AG09309 (cell line): ENCODE measurements around the gene RAB44.

Experiments used
- DNase-seq: peaks from one replicate; pipeline ENCODE4 v3.0.0-alpha.2; 2010; ENCODE audit warnings: low read depth
- H3K4me3 ChIP-seq: 2 replicates; pipeline ENCODE4 v1.5.1; 2011; ENCODE audit warnings: mild to moderate bottlenecking, low read depth, low read length, moderate library complexity; ENCODE audit not compliant: control insufficient read depth
- TF ChIP-seq, protein P1 (sequence below): IDR thresholded peaks from 2 replicates; pipeline ENCODE4 v1.5.1; 2011; ENCODE audit warnings: mild to moderate bottlenecking, low read depth, low read length, inconsistent platforms; ENCODE audit not compliant: insufficient read depth, control insufficient read depth; ENCODE audit errors: missing control alignments

The RAB44 gene

DNA sequence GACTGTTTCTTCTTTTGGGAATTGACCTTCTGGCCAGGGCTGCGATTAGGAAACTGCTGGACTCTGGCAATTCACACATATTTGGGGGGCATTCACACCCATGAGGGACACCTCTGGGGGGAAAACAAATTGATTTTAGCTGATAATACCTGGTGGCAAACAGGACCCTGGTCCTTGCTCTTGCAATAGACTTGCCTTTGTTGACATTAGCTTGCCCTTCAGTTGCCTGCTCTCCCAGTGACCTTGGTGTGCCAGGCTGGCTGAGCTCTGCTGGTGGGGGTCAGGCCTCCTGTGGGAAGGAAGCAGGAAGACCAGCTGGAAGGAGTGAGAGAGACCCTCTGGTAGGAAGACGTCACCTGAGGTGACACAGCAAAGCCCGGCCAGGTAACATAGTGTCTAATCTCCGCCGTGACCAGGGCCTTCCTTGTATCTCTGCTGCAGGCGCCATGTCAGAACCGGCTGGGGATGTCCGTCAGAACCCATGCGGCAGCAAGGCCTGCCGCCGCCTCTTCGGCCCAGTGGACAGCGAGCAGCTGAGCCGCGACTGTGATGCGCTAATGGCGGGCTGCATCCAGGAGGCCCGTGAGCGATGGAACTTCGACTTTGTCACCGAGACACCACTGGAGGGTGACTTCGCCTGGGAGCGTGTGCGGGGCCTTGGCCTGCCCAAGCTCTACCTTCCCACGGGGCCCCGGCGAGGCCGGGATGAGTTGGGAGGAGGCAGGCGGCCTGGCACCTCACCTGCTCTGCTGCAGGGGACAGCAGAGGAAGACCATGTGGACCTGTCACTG is 13.8 kb upstream of the RAB44 start:
- TF ChIP-seq, protein P1, sequence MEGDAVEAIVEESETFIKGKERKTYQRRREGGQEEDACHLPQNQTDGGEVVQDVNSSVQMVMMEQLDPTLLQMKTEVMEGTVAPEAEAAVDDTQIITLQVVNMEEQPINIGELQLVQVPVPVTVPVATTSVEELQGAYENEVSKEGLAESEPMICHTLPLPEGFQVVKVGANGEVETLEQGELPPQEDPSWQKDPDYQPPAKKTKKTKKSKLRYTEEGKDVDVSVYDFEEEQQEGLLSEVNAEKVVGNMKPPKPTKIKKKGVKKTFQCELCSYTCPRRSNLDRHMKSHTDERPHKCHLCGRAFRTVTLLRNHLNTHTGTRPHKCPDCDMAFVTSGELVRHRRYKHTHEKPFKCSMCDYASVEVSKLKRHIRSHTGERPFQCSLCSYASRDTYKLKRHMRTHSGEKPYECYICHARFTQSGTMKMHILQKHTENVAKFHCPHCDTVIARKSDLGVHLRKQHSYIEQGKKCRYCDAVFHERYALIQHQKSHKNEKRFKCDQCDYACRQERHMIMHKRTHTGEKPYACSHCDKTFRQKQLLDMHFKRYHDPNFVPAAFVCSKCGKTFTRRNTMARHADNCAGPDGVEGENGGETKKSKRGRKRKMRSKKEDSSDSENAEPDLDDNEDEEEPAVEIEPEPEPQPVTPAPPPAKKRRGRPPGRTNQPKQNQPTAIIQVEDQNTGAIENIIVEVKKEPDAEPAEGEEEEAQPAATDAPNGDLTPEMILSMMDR, result no peak
- no peak overlapping the region for H3K4me3 ChIP-seq
- DNase-seq, result no peak

DNA sequence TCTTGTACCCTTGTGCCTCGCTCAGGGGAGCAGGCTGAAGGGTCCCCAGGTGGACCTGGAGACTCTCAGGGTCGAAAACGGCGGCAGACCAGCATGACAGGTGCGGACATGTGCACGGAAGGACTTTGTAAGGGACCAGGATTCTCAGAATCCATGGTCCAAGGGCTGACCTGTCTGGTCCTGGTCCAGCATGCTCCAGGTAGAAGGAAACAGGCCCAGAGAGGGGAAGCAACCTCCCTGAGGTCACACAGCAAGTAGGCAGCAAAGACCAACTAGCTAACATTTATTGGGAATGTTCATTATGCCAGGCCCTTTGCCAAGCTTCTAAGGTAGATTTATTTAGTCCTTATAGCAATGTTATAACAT is 13.2 kb upstream of the RAB44 start:
- TF ChIP-seq, protein P1, result no peak
- no peak overlapping the region for H3K4me3 ChIP-seq
- no peak for DNase-seq

DNA sequence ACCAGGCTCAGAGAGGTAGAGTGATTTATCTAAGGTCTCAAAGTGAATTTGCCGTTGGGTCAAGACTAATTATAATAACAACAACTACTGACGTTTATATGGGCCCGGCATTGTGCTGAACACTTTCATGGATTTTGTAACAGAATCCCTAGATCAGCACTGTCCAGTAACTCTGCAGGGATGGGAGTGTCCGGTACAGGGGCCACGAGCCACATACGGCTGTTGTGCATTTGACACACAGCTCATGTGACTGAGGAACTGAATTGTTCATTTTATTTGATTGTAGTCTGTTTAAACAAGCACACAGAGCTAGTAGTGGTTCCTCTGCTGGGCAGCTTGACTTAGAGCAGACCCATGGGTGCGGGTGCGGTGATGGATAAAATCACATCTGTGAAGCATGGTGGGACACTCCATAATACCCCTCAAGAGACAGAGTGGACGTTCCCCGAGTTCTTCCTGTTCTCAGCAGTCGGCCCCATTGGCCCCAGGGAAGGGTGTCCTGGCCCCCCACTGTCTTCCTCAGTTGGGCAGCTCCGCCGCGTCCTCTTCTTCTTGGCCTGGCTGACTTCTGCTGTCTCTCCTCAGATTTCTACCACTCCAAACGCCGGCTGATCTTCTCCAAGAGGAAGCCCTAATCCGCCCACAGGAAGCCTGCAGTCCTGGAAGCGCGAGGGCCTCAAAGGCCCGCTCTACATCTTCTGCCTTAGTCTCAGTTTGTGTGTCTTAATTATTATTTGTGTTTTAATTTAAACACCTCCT is 12.3 kb upstream of the RAB44 start:
- no peak for DNase-seq
- no peak overlapping the region for H3K4me3 ChIP-seq
- TF ChIP-seq, protein P1, result no peak

DNA sequence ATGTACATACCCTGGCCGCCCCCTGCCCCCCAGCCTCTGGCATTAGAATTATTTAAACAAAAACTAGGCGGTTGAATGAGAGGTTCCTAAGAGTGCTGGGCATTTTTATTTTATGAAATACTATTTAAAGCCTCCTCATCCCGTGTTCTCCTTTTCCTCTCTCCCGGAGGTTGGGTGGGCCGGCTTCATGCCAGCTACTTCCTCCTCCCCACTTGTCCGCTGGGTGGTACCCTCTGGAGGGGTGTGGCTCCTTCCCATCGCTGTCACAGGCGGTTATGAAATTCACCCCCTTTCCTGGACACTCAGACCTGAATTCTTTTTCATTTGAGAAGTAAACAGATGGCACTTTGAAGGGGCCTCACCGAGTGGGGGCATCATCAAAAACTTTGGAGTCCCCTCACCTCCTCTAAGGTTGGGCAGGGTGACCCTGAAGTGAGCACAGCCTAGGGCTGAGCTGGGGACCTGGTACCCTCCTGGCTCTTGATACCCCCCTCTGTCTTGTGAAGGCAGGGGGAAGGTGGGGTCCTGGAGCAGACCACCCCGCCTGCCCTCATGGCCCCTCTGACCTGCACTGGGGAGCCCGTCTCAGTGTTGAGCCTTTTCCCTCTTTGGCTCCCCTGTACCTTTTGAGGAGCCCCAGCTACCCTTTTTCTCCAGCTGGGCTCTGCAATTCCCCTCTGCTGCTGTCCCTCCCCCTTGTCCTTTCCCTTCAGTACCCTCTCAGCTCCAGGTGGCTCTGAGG is 11.5 kb upstream of the RAB44 start:
- DNase-seq, result no peak
- H3K4me3 ChIP-seq, result no peak overlapping the region
- TF ChIP-seq, protein P1, result no peak

DNA sequence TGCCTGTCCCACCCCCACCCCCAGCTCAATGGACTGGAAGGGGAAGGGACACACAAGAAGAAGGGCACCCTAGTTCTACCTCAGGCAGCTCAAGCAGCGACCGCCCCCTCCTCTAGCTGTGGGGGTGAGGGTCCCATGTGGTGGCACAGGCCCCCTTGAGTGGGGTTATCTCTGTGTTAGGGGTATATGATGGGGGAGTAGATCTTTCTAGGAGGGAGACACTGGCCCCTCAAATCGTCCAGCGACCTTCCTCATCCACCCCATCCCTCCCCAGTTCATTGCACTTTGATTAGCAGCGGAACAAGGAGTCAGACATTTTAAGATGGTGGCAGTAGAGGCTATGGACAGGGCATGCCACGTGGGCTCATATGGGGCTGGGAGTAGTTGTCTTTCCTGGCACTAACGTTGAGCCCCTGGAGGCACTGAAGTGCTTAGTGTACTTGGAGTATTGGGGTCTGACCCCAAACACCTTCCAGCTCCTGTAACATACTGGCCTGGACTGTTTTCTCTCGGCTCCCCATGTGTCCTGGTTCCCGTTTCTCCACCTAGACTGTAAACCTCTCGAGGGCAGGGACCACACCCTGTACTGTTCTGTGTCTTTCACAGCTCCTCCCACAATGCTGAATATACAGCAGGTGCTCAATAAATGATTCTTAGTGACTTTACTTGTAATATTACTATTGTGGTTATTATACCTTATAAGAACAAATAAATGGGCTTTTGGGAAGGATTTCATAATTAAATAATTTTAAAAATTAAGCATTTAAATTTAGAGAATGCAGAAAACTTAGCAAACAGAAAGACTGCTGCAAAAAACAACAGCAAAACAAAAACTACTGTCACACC is 10.7 kb upstream of the RAB44 start:
- H3K4me3 ChIP-seq, result no peak overlapping the region
- no peak for DNase-seq
- TF ChIP-seq, protein P1, result no peak
